Stomach (tissue), 4 donors: ENCODE data around the gene CNTNAP5.

Source experiments
- CTCF ChIP-seq, 7 experiments: fragments of 450-650 bp in 4 of 7; fragments of 200-600 bp in 3 of 7; sonication (generic) in 3 of 7; IDR thresholded peaks; one replicate each; pipeline ENCODE4 v1.5.1; 2016 to 2019; ENCODE audit warnings: antibody characterized with exemption in 7 of 7, control low read depth in 2 of 7, mild to moderate bottlenecking in 1 of 7
- EP300 ChIP-seq: sonication (generic); formaldehyde crosslinking; IDR thresholded peaks from one replicate; pipeline ENCODE4 v1.6.1; 2017; ENCODE audit warnings: antibody characterized with exemption
- POLR2A ChIP-seq, 4 donors: fragments of 450-650 bp; IDR thresholded peaks; one replicate each; pipeline ENCODE4 v1.6.1; 2016; ENCODE audit warnings: antibody characterized with exemption in 4 of 4, control low read depth in 2 of 4, mild to moderate bottlenecking in 1 of 4, moderate library complexity in 1 of 4

GRCh38 chr2:124209441-124209840 is 184.4 kb downstream of the CNTNAP5 start:
- TF ChIP-seq CTCF (IDR thresholded peaks at IDR 0.05) = no peak
- TF ChIP-seq POLR2A (IDR thresholded peaks at IDR 0.05) = no peak
- TF ChIP-seq EP300 = no peak
